ENCODE results near the gene BRSK2. TPM values are rescaled to one million over a fixed set of nuclear protein-coding genes. Genes with fewer than 3 reads are reported as not detected.

Gene BRSK2
- total RNA-seq, 2 experiments from 2014 or later = 0.22 to 0.55 TPM

GRCh38 chr11:1491379-1491778, 101.6 kb downstream of the BRSK2 start:
- Histone ChIP-seq H3K36me3 (ENCODE audit: insufficient read depth, low read length) (peaks cover 10% of the 10 kb centered on the region), H3K27me3 (ENCODE audit: control insufficient read depth in 1 of 2, insufficient read depth in 2 of 2, low read length in 2 of 2) (no peaks in the 10 kb centered on the region), H3K9me3 (ENCODE audit: control insufficient read depth in 1 of 2, insufficient read depth in 1 of 2, low read length in 2 of 2) (no peaks in the 10 kb centered on the region), H3K27ac (ENCODE audit: low read depth in 1 of 2, low read length in 2 of 2) (no peak overlapping the region), H3K4me1 (ENCODE audit: insufficient read depth, low read length) (peaks cover 52% of the 10 kb centered on the region), H3K4me3 (ENCODE audit: low read length) (no peak overlapping the region)
- intact Hi-C loops (cut with DNase I, micrococcal nuclease) = no loop called here
- ChIA-PET POLR2A (no interaction called here), CTCF (no interaction called here)
- ATAC-seq (ENCODE audit: poor library complexity) = no peak
- no peak for TF ChIP-seq CTCF (IDR thresholded peaks at IDR 0.05)
- H3K4me3 Mint-ChIP-seq = no peak overlapping the region
- H3K4me1 Mint-ChIP-seq (ENCODE audit: low read depth) = peaks cover 53% of the 10 kb centered on the region
- no peak for DNase-seq
- no peaks in the 10 kb centered on the region for H3K27me3 Mint-ChIP-seq
- no peak overlapping the region for H3K27ac Mint-ChIP-seq
- H3K9me3 Mint-ChIP-seq = no peaks in the 10 kb centered on the region
- no peaks in the 10 kb centered on the region for H3K36me3 Mint-ChIP-seq (ENCODE audit: low read depth)

DNA sequence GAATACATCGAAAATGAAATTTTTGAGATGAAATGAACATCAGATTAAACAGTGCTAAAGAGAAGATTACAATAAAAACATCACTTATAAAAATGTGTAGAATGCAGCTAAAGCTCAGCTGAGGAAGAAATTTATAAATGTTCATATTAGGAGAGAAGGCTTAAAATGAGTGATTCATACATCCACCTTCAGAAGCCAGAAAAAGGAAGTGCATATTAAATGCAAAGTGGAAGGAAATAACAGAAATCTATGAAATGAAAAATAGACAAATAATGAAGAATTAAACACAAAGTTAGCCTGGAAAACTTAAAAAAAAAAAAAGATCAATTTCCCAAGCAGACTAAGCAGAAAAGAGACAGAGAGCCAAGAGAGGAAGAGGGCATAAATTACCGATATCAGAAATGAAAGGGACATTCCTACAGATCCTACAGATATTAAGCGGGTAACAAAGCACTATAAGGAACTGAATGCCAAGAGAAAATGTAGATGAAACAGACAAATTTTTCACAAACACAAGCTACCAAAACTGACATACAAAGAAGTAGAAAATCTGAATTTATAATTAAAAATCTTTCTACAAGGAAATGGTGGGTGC, 104.0 kb downstream of the BRSK2 start:
- Mint-ChIP-seq H3K4me3 (no peak overlapping the region), H3K27ac (no peak overlapping the region), H3K36me3 (ENCODE audit: low read depth) (peaks cover 18% of the 10 kb centered on the region), H3K4me1 (ENCODE audit: low read depth) (peaks cover 67% of the 10 kb centered on the region), H3K9me3 (no peaks in the 10 kb centered on the region), H3K27me3 (no peaks in the 10 kb centered on the region)
- ATAC-seq (ENCODE audit: poor library complexity) (no peak), DNase-seq (no peak)
- Histone ChIP-seq H3K9me3 (ENCODE audit: control insufficient read depth in 1 of 2, insufficient read depth in 1 of 2, low read length in 2 of 2) (no peaks in the 10 kb centered on the region), H3K4me3 (ENCODE audit: low read length) (no peak overlapping the region), H3K36me3 (ENCODE audit: insufficient read depth, low read length) (peaks cover 3% of the 10 kb centered on the region), H3K4me1 (ENCODE audit: insufficient read depth, low read length) (peaks cover 47% of the 10 kb centered on the region), H3K27me3 (ENCODE audit: control insufficient read depth in 1 of 2, insufficient read depth in 2 of 2, low read length in 2 of 2) (no peaks in the 10 kb centered on the region), H3K27ac (ENCODE audit: low read depth in 1 of 2, low read length in 2 of 2) (no peak overlapping the region)
- POLR2A ChIA-PET = no interaction called here
- intact Hi-C loops (cut with DNase I, micrococcal nuclease) = no loop called here
- CTCF ChIA-PET = no interaction called here
- no peak for TF ChIP-seq CTCF (IDR thresholded peaks at IDR 0.05)

DNA sequence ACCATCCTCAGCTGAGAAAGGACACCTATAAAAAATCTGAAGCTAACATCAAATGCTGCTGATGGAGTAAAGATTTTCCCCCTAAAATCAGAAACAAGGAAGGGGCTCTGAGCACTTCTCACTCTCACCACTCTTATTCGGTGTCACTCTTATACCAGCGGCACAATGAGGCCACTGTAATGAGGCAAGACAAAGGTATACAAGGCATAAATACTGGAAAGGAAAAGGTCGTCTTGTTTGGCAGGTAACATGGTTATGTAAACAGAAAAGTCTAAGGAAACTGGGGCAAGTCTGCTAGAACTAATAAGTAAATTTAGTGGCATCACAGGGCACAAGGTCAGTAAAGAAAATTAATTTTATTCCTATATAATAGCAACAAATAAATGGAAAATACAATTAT, 104.9 kb downstream of the BRSK2 start:
- CTCF ChIA-PET = no interaction called here
- H3K27me3 ChIP-seq (ENCODE audit: control insufficient read depth in 1 of 2, insufficient read depth in 2 of 2, low read length in 2 of 2) = no peaks in the 10 kb centered on the region
- no peak for DNase-seq
- H3K27ac ChIP-seq (ENCODE audit: low read depth in 1 of 2, low read length in 2 of 2) = no peak overlapping the region
- intact Hi-C loops (cut with DNase I, micrococcal nuclease) = no loop called here
- H3K4me1 Mint-ChIP-seq (ENCODE audit: low read depth) = peaks cover 65% of the 10 kb centered on the region
- peaks cover 0 to 6% of the 10 kb centered on the region in 2 experiments for H3K9me3 ChIP-seq (ENCODE audit: control insufficient read depth in 1 of 2, insufficient read depth in 1 of 2, low read length in 2 of 2)
- peaks cover 42% of the 10 kb centered on the region for H3K4me1 ChIP-seq (ENCODE audit: insufficient read depth, low read length)
- no peaks in the 10 kb centered on the region for H3K27me3 Mint-ChIP-seq
- no peaks in the 10 kb centered on the region for H3K9me3 Mint-ChIP-seq
- no peak for ATAC-seq (ENCODE audit: poor library complexity)
- H3K36me3 Mint-ChIP-seq (ENCODE audit: low read depth) = peaks cover 22% of the 10 kb centered on the region
- POLR2A ChIA-PET = no interaction called here
- H3K4me3 Mint-ChIP-seq = no peak overlapping the region
- H3K4me3 ChIP-seq (ENCODE audit: low read length) = no peak overlapping the region
- H3K27ac Mint-ChIP-seq = no peak overlapping the region
- TF ChIP-seq CTCF (IDR thresholded peaks at IDR 0.05) = no peak
- H3K36me3 ChIP-seq (ENCODE audit: insufficient read depth, low read length) = peaks cover under 1% of the 10 kb centered on the region
